ENCODE results near the gene OR10A5. TPM values are rescaled to one million over a fixed set of nuclear protein-coding genes. Genes with fewer than 3 reads are reported as not detected.

Gene OR10A5
- total RNA-seq, 3 donors from 2014 or later = not detected

DNA sequence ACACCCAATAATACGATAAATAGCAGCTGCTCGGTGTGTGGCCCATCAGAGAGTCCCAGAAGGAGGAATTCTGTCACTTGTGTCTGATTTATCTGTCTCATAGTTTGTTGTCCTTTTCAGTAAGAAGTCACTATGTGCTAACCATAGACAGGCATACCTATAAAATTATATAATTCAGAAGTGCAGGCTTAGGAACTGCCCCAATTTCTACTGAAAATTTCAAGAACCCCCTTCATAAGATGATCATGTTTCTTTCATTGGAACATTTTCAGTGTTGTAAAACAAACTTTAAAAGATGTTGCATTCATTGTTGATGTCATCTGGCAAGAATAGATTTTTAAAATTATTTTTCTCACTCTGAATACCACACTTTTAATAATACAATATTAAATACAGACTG lies 46.9 kb downstream of the OR10A5 start, which contains the start of gene OR2D2:
OR2D2 (minus strand) TSS at position 101 of the 400 bp plus-strand sequence; CDS start at position 101, 0 bp downstream.
- peaks cover 5% of the 10 kb centered on the region for H3K9me3 Mint-ChIP-seq
- DNase-seq (no peak), ATAC-seq (no peak)
- no peak within 1 kb of the TSS for H3K4me3 Mint-ChIP-seq
- peaks cover 13% of the 10 kb centered on the region for H3K27me3 Mint-ChIP-seq (ENCODE audit: low read depth)
- no peaks in the 10 kb centered on the region for H3K4me1 Mint-ChIP-seq (ENCODE audit: low read depth)
- no peaks in the 10 kb centered on the region for H3K36me3 Mint-ChIP-seq (ENCODE audit: insufficient read depth)

DNA sequence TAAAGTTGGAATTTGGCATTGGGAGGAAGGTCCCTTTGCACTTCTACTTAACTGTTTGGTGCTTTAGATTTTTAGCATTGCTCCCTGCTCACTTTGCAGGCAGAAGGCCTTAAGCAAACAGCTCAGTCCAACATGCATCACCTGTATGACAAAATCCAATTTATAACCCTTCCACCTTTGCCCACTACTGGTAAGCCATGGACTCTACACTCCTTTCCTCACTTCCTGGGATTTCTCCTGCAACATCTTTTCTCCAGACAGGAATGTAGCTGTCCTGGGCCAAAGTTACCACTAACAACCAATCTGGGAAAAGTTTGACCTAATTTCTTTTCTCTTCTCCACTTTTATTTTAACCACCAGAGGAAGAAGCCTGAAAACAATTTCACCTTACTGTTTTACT lies 48.6 kb downstream of the OR10A5 start:
- H3K9me3 Mint-ChIP-seq = peaks cover 4% of the 10 kb centered on the region
- H3K36me3 Mint-ChIP-seq (ENCODE audit: insufficient read depth) = no peaks in the 10 kb centered on the region
- H3K4me3 Mint-ChIP-seq = no peak overlapping the region
- peaks cover 18% of the 10 kb centered on the region for H3K27me3 Mint-ChIP-seq (ENCODE audit: low read depth)
- ATAC-seq = no peak
- DNase-seq = no peak
- no peaks in the 10 kb centered on the region for H3K4me1 Mint-ChIP-seq (ENCODE audit: low read depth)

DNA sequence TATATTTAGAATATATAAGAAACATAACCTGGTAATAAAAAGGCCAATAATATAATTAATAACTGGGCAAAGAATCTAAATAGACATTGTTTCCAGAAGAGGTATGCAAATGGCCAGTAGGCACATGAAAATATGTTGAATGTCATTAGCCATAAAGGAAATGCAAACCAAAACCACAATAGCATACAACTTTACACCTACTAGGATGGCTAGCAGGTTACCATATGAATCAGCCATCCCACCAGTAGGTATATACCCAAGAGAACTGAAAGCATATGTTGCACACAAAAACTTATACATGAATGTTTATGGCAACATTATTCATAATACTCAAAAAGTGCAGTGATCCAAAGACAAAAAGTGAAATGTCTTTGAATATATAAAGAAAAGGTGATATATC lies 49.5 kb downstream of the OR10A5 start:
- ATAC-seq (no peak), DNase-seq (no peak)
- H3K27me3 Mint-ChIP-seq (ENCODE audit: low read depth) = peaks cover 19% of the 10 kb centered on the region
- H3K9me3 Mint-ChIP-seq = no peaks in the 10 kb centered on the region
- no peaks in the 10 kb centered on the region for H3K36me3 Mint-ChIP-seq (ENCODE audit: insufficient read depth)
- no peaks in the 10 kb centered on the region for H3K4me1 Mint-ChIP-seq (ENCODE audit: low read depth)
- no peak overlapping the region for H3K4me3 Mint-ChIP-seq

Other genes with a start within 250 kb of the OR10A5 start
- 10 to 100 TPM; 37.8 to 48.2 (median 41.4) TPM for gene RRP8, start 242.1 kb upstream of the OR10A5 start, total RNA-seq
- gene ILK, start 241.9 kb upstream of the OR10A5 start, total RNA-seq = 10 to 100 TPM; 38.6 to 48.9 (median 45.0) TPM
- 100 to 1,000 TPM; 163 to 191 (median 188) TPM for gene TAF10, start 233.5 kb upstream of the OR10A5 start, total RNA-seq
- 10 to 100 TPM; 25.4 to 35.6 (median 27.3) TPM for gene TPP1, start 226.3 kb upstream of the OR10A5 start, total RNA-seq
- under 1 TPM; 0.28 to 0.40 (median 0.33) TPM for gene DCHS1, start 189.9 kb upstream of the OR10A5 start, total RNA-seq
- gene MRPL17, start 162.3 kb upstream of the OR10A5 start, total RNA-seq = 100 to 1,000 TPM; 149 to 162 (median 156) TPM
- under 1 TPM in 1 of 3 donors, not detected in 2; 0.16 TPM for gene OR2AG2, start 73.7 kb upstream of the OR10A5 start, total RNA-seq
- not detected for gene OR2AG1, start 62.7 kb upstream of the OR10A5 start, total RNA-seq
- gene OR6A2, start 46.0 kb upstream of the OR10A5 start, total RNA-seq = not detected
- gene OR10A2, start 17.4 kb downstream of the OR10A5 start, total RNA-seq = not detected
- not detected for gene OR10A4, start 30.9 kb downstream of the OR10A5 start, total RNA-seq
- gene OR2D2, start 46.8 kb downstream of the OR10A5 start, total RNA-seq = not detected
- not detected for gene OR2D3, start 75.3 kb downstream of the OR10A5 start, total RNA-seq
- under 1 TPM; 0.05 to 0.76 (median 0.40) TPM for gene ZNF215, start 80.7 kb downstream of the OR10A5 start, total RNA-seq
- not detected for gene ZNF214, start 174.7 kb downstream of the OR10A5 start, total RNA-seq
- not detected for gene NLRP14, start 174.8 kb downstream of the OR10A5 start, total RNA-seq
- not detected for gene RBMXL2, start 243.3 kb downstream of the OR10A5 start, total RNA-seq

All from activated T-cell treated with anti-CD3 and anti-CD28 coated beads, Interleukin-2, amount 50 U/mL, for 4 hours (primary cell).